SK-N-SH treated with all-trans-retinoic acid at 6 μM for 48 hours (cell line): ENCODE results near the gene SLC19A1.

Source experiments
- ARNTL ChIP-seq: fragments of 450-650 bp; formaldehyde crosslinking; IDR thresholded peaks from 2 replicates; pipeline ENCODE4 v1.5.0; 2020; ENCODE audit warnings: low read depth, mild to moderate bottlenecking, moderate library complexity, borderline replicate concordance
- CREB5 ChIP-seq: fragments of 250-450 bp; sonication (Bioruptor Pico); IDR thresholded peaks from 2 replicates; pipeline ENCODE4 v1.5.1; 2020; ENCODE audit warnings: low read depth, mild to moderate bottlenecking, moderate library complexity
- CSDC2 ChIP-seq: fragments of 250-450 bp; sonication (Bioruptor Pico); IDR thresholded peaks from 2 replicates; pipeline ENCODE4 v1.5.0; 2020; ENCODE audit warnings: mild to moderate bottlenecking, moderate library complexity
- CSRNP3 ChIP-seq: fragments of 250-450 bp; sonication (Bioruptor Pico); IDR thresholded peaks from 2 replicates; pipeline ENCODE4 v1.5.1; 2021; ENCODE audit warnings: mild to moderate bottlenecking, moderate library complexity
- GLIS3 ChIP-seq: fragments of 250-450 bp; sonication (Bioruptor Pico); IDR thresholded peaks from 2 replicates; pipeline ENCODE4 v1.5.0; 2020; ENCODE audit warnings: mild to moderate bottlenecking, moderate library complexity
- ISL1 ChIP-seq: fragments of 250-450 bp; sonication (Bioruptor Pico); IDR thresholded peaks from 2 replicates; pipeline ENCODE4 v2.1.2; 2022; ENCODE audit warnings: mild to moderate bottlenecking, moderate library complexity
- PATZ1 ChIP-seq: fragments of 250-450 bp; sonication (Bioruptor Pico); IDR thresholded peaks from 2 replicates; pipeline ENCODE4 v1.8.0; 2020; ENCODE audit warnings: mild to moderate bottlenecking, moderate library complexity, borderline replicate concordance
- POU6F1 ChIP-seq: fragments of 250-450 bp; sonication (Bioruptor Pico); IDR thresholded peaks from 2 replicates; pipeline ENCODE4 v1.8.0; 2021; ENCODE audit warnings: low read depth, mild to moderate bottlenecking, moderate library complexity, borderline replicate concordance
- PPARA ChIP-seq: fragments of 250-450 bp; sonication (Bioruptor Pico); IDR thresholded peaks from 2 replicates; pipeline ENCODE4 v1.5.0; 2020; ENCODE audit warnings: mild to moderate bottlenecking, borderline replicate concordance
- TSHZ2 ChIP-seq: fragments of 250-450 bp; sonication (Bioruptor Pico); IDR thresholded peaks from 2 replicates; pipeline ENCODE4 v1.5.0; 2020; ENCODE audit warnings: mild to moderate bottlenecking, moderate library complexity
- ZFP3 ChIP-seq: fragments of 250-450 bp; sonication (Bioruptor Pico); IDR thresholded peaks from 2 replicates; pipeline ENCODE4 v1.5.0; 2020; ENCODE audit warnings: mild to moderate bottlenecking, moderate library complexity
- ZFP30 ChIP-seq: fragments of 450-650 bp; formaldehyde crosslinking; IDR thresholded peaks from 2 replicates; pipeline ENCODE4 v1.5.0; 2022; ENCODE audit warnings: mild to moderate bottlenecking, moderate library complexity
- ZNF8 ChIP-seq: fragments of 450-650 bp; formaldehyde crosslinking; IDR thresholded peaks from 2 replicates; pipeline ENCODE4 v1.5.0; 2020; ENCODE audit warnings: mild to moderate bottlenecking, moderate library complexity

- TF ChIP-seq PPARA (CRISPR knock-in tag) (no peak), CSRNP3 (CRISPR knock-in tag) (no peak), ISL1 (CRISPR knock-in tag) (no peak), ZFP3 (CRISPR knock-in tag) (no peak), POU6F1 (CRISPR knock-in tag) (no peak), ZFP30 (CRISPR knock-in tag) (no peak), ZNF8 (CRISPR knock-in tag) (no peak), TSHZ2 (CRISPR knock-in tag) (no peak), PATZ1 (CRISPR knock-in tag) (no peak), ARNTL (CRISPR knock-in tag) (no peak), GLIS3 (CRISPR knock-in tag) (no peak), CREB5 (CRISPR knock-in tag) (no peak), CSDC2 (CRISPR knock-in tag) (no peak)
Measured at GRCh38 chr21:45537746-45538291, 4.4 kb downstream of the SLC19A1 start.
